Transverse colon (tissue), 4 donors: ENCODE data around the gene CYSRT1.

Experiments
- EP300 ChIP-seq: sonication (generic); formaldehyde crosslinking; IDR thresholded peaks from one replicate; pipeline ENCODE4 v1.6.1; 2017; ENCODE audit warnings: antibody characterized with exemption, low read depth
- POLR2A ChIP-seq: fragments of 450-650 bp; IDR thresholded peaks from one replicate; pipeline ENCODE4 v1.6.1; 2016; ENCODE audit warnings: antibody characterized with exemption, mild to moderate bottlenecking, moderate library complexity
- POLR2AphosphoS5 ChIP-seq, 3 donors: sonication (generic); formaldehyde crosslinking; IDR thresholded peaks; one replicate each; pipeline ENCODE4 v1.6.1; 2016; ENCODE audit warnings: antibody characterized with exemption in 3 of 3
- TF ChIP-seq, protein P1 (sequence below), 5 experiments: fragments of 200-600 bp in 3 of 5; fragments of 450-650 bp in 2 of 5; sonication (generic) in 3 of 5; IDR thresholded peaks; 1 replicate in 2 of 5; 2 replicates in 3 of 5; pipeline ENCODE4 v1.5.1; 2016 to 2017; ENCODE audit warnings: antibody characterized with exemption in 5 of 5, inconsistent platforms in 3 of 5, mild to moderate bottlenecking in 2 of 5, moderate library complexity in 1 of 5

DNA sequence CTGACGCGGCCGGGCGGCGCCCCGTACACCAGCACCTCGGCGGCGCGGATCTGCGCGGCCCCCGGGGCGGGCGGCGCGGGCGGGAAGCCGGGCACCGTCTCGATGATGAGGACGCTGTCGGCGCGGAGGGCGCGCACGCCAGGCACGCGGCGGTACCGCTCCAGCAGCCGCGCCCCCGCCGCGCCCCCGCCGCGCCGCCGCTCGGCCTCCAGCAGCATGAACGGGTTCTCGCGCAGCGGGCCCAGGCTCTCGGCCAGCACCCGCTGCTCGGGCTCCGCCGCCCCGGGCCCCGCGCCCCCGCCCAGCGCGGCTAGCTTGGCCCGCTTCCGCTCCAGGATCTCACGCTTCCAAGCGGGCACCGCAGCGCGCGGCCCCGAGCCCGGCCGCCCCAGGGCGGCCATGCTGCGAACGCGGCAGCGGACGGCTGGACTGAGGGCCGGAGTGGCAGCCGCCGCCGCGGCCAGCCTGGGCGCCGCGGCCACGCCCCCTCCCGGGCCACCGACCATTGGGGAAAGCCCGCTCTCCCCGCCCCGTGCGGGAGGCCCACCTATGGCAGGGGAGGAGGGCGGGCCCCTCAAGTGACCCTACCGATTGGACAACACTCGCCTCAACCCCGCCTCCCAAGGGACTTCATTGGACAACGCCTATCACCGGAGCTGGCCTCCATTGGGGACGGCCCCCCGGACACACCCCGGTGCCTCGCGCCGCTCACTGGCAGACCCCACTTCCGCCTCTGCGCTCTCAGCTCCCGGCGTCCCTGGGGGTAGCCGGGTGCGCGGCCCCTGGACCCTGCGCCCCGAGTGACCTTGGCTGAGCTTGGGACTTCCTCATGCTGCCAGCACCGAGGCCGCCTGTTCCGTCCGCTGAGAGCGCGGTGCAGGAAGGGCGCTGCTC lies 24.4 kb upstream of the CYSRT1 start, which contains the start of gene TPRN:
- TF ChIP-seq, protein P1, sequence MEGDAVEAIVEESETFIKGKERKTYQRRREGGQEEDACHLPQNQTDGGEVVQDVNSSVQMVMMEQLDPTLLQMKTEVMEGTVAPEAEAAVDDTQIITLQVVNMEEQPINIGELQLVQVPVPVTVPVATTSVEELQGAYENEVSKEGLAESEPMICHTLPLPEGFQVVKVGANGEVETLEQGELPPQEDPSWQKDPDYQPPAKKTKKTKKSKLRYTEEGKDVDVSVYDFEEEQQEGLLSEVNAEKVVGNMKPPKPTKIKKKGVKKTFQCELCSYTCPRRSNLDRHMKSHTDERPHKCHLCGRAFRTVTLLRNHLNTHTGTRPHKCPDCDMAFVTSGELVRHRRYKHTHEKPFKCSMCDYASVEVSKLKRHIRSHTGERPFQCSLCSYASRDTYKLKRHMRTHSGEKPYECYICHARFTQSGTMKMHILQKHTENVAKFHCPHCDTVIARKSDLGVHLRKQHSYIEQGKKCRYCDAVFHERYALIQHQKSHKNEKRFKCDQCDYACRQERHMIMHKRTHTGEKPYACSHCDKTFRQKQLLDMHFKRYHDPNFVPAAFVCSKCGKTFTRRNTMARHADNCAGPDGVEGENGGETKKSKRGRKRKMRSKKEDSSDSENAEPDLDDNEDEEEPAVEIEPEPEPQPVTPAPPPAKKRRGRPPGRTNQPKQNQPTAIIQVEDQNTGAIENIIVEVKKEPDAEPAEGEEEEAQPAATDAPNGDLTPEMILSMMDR (IDR thresholded peaks at IDR 0.05) = no peak
- TF ChIP-seq POLR2AphosphoS5 (IDR thresholded peaks at IDR 0.05) (peak; percentile 76 to 90 (median 79)), POLR2A (peak; percentile 88), EP300 (no peak)
